Fibroblast of lung (primary cell): ENCODE results near the gene CBFB.

Source experiments
- CTCF ChIP-seq, 2 donors: IDR thresholded peaks in 1 of 2; conservative IDR thresholded peaks in 1 of 2; 1 replicate in 1 of 2; 2 replicates in 1 of 2; pipeline ENCODE4 v1.5.1; 2011 to 2012; ENCODE audit warnings: low read length in 2 of 2, control low read depth in 1 of 2, inconsistent platforms in 1 of 2, low read depth in 1 of 2, mild to moderate bottlenecking in 1 of 2
- EZH2 ChIP-seq: IDR thresholded peaks from 2 replicates; pipeline ENCODE4 v1.5.1; 2012; ENCODE audit warnings: low read length, control low read depth, mild to moderate bottlenecking; ENCODE audit errors: missing control alignments

DNA sequence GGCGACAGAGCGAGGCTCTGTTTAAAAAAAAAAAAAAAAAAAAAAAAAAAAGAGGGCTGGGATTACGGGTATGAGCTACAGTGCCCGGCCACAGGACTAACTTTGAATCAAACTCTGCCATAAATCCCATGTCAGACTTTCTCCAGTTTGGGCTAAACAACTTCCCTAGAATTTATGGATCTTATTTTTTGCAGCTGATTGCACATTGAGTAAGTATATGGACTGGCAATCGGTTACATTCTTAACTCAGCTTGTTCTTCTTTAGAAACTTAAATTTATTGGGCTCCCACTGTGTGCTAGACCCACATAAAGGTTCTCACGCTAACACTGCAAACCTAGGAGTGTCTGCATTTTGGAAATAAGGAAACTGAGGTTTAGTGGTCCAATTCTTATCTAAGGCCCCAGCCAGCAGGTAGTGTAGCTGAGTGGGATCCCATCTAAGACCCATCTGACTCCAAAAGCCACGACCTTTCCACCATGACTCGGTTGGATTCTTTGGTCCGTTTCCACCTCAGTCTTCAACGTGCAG is 718 bp upstream of the CBFB start:
- TF ChIP-seq CTCF (conservative IDR thresholded peaks at IDR 0.05 in 1 of 2, IDR thresholded peaks at IDR 0.05 in 1 of 2; ENCODE audit: low read depth in 1 of 2, low read length in 2 of 2) (no peak), EZH2 (no peak)
